GM23338 (cell line): ENCODE results near the gene FOXP1. TPM values are rescaled to one million over a fixed set of nuclear protein-coding genes. Genes with fewer than 3 reads are reported as not detected.

Experiments
- ATAC-seq: fragments of 200-7000 bp; cut with Tn5 transposase; 3 replicates; pipeline ENCODE4 v1.9.1; 2020
- DNase-seq: peaks from one replicate; pipeline ENCODE4 v3.0.0-alpha.2; 2015; ENCODE audit warnings: low spot score
- H2AFZ ChIP-seq: fragments of 200-600 bp; sonication (generic); 2 replicates; pipeline ENCODE4 v1.8.0; 2016; ENCODE audit warnings: antibody characterized with exemption, mild to moderate bottlenecking, moderate library complexity
- H3F3A ChIP-seq: fragments of 200-600 bp; sonication (generic); replicated peaks from 2 replicates; pipeline ENCODE4 v1.8.0; 2017; ENCODE audit warnings: antibody characterized with exemption, mixed run types, low read depth
- H3K27ac ChIP-seq: fragments of 200-600 bp; sonication (generic); 2 replicates; pipeline ENCODE4 v1.6.1; 2016; ENCODE audit warnings: low read depth
- H3K27me3 ChIP-seq: fragments of 200-600 bp; sonication (generic); 2 replicates; pipeline ENCODE4 v1.8.0; 2016; ENCODE audit warnings: mild to moderate bottlenecking, mixed run types, moderate library complexity; ENCODE audit not compliant: insufficient read depth
- H3K36me3 ChIP-seq: fragments of 200-600 bp; sonication (generic); 2 replicates; pipeline ENCODE4 v1.8.0; 2016; ENCODE audit warnings: mild to moderate bottlenecking; ENCODE audit not compliant: insufficient read depth
- H3K4me1 ChIP-seq: fragments of 200-600 bp; sonication (generic); 2 replicates; pipeline ENCODE4 v1.8.0; 2016; ENCODE audit warnings: mild to moderate bottlenecking, moderate library complexity; ENCODE audit not compliant: insufficient read depth
- H3K4me2 ChIP-seq: fragments of 200-600 bp; sonication (generic); 2 replicates; pipeline ENCODE4 v1.7.1; 2017; ENCODE audit warnings: mixed run types
- H3K4me3 ChIP-seq: fragments of 200-600 bp; sonication (generic); 2 replicates; pipeline ENCODE4 v1.6.1; 2016; ENCODE audit warnings: mixed run types
- H3K79me2 ChIP-seq: fragments of 200-600 bp; sonication (generic); replicated peaks from 2 replicates; pipeline ENCODE4 v1.8.0; 2017; ENCODE audit warnings: mild to moderate bottlenecking; ENCODE audit not compliant: insufficient read depth
- H3K9me2 ChIP-seq: fragments of 200-600 bp; sonication (generic); 2 replicates; pipeline ENCODE4 v1.8.0; 2017; ENCODE audit not compliant: insufficient read depth
- H4K20me1 ChIP-seq: fragments of 200-600 bp; sonication (generic); replicated peaks from 2 replicates; pipeline ENCODE4 v1.8.0; 2017; ENCODE audit warnings: mild to moderate bottlenecking; ENCODE audit not compliant: insufficient read depth
- H3K27ac Mint-ChIP-seq: 2 replicates; pipeline ENCODE4 v1.8.0; 2020; ENCODE audit warnings: inconsistent platforms, mild to moderate bottlenecking, moderate library complexity, mixed read lengths
- H3K27me3 Mint-ChIP-seq: 3 replicates; pipeline ENCODE4 v1.8.0; 2022; ENCODE audit warnings: low read depth, mild to moderate bottlenecking, moderate library complexity, mixed read lengths, inconsistent platforms; ENCODE audit not compliant: insufficient read depth, poor library complexity
- H3K36me3 Mint-ChIP-seq: 3 replicates; pipeline ENCODE4 v1.8.0; 2021; ENCODE audit warnings: low read depth, mild to moderate bottlenecking, inconsistent platforms, moderate library complexity, mixed read lengths
- H3K4me1 Mint-ChIP-seq: 3 replicates; pipeline ENCODE4 v1.8.0; 2020; ENCODE audit warnings: mild to moderate bottlenecking, inconsistent platforms, mixed read lengths
- H3K4me3 Mint-ChIP-seq: 3 replicates; pipeline ENCODE4 v1.8.0; 2021; ENCODE audit warnings: moderate library complexity, mild to moderate bottlenecking, inconsistent platforms, mixed read lengths
- H3K9me3 Mint-ChIP-seq: 3 replicates; pipeline ENCODE4 v1.8.0; 2020; ENCODE audit warnings: moderate library complexity, mild to moderate bottlenecking, inconsistent platforms, mixed read lengths
- CREB1 ChIP-seq: fragments of 250-450 bp; sonication (Bioruptor Pico); IDR thresholded peaks from 2 replicates; pipeline ENCODE4 v1.5.0; 2020; ENCODE audit warnings: low read depth, mild to moderate bottlenecking, moderate library complexity
- EZH2 ChIP-seq: fragments of 200-600 bp; sonication (generic); IDR thresholded peaks from one replicate; pipeline ENCODE4 v1.8.0; 2017; ENCODE audit warnings: antibody characterized with exemption, mild to moderate bottlenecking, low read depth; ENCODE audit not compliant: unreplicated experiment
- EZH2phosphoT487 ChIP-seq: fragments of 200-600 bp; sonication (generic); IDR thresholded peaks from one replicate; pipeline ENCODE4 v1.8.1; 2018; ENCODE audit warnings: antibody characterized with exemption; ENCODE audit not compliant: unreplicated experiment
- JUNB ChIP-seq: IDR thresholded peaks from one replicate; pipeline ENCODE4 v1.6.1; 2016; ENCODE audit warnings: antibody characterized with exemption; ENCODE audit not compliant: unreplicated experiment
- STAT1 ChIP-seq: IDR thresholded peaks from one replicate; pipeline ENCODE4 v1.6.1; 2016; ENCODE audit warnings: antibody characterized with exemption; ENCODE audit not compliant: unreplicated experiment
- ZNF114 ChIP-seq: fragments of 250-450 bp; sonication (Bioruptor Pico); IDR thresholded peaks from 2 replicates; pipeline ENCODE4 v1.5.0; 2020; ENCODE audit warnings: mild to moderate bottlenecking, moderate library complexity
- polyA plus RNA-seq: library from polyadenylated mRNA; unstranded; fragments of >200 nt; fragmentation: Nextera tagmentation; extraction: Ambion mirVana; gene quantifications from 2 replicates; pipeline ENCODE4 v1.2.1, GENCODE V29; 2016
- total RNA-seq: library from RNA; depleted of rRNA; stranded (reverse); fragments of >200 nt; shearing (Covaris generic); gene quantifications from 2 replicates; pipeline ENCODE4 v1.2.3, GENCODE V29; 2014
- TF ChIP-seq, protein P1 (sequence below): fragments of 250-450 bp; sonication (Bioruptor Pico); IDR thresholded peaks from 2 replicates; pipeline ENCODE4 v1.5.0; 2020; ENCODE audit warnings: mild to moderate bottlenecking, moderate library complexity
- TF ChIP-seq, protein P2 (sequence below), 2 experiments: fragments of 200-600 bp in 1 of 2; sonication (generic) in 1 of 2; conservative IDR thresholded peaks; 2 replicates each; pipeline versions ENCODE4 v1.5.1 to v1.6.1; 2016 to 2017; ENCODE audit warnings: antibody characterized with exemption in 2 of 2, low read depth in 2 of 2, mild to moderate bottlenecking in 2 of 2, moderate library complexity in 1 of 2
- TF ChIP-seq, protein P3 (sequence below): IDR thresholded peaks from 2 replicates; pipeline ENCODE4 v1.6.1; 2016; ENCODE audit warnings: antibody characterized with exemption
- TF ChIP-seq, protein P4 (sequence below): IDR thresholded peaks from one replicate; pipeline ENCODE4 v1.6.1; 2018; ENCODE audit warnings: antibody characterized with exemption; ENCODE audit not compliant: unreplicated experiment

The FOXP1 gene
- total and polyA plus RNA-seq, 2 experiments from 2014 or later, result 32.9 to 35.5 TPM

DNA sequence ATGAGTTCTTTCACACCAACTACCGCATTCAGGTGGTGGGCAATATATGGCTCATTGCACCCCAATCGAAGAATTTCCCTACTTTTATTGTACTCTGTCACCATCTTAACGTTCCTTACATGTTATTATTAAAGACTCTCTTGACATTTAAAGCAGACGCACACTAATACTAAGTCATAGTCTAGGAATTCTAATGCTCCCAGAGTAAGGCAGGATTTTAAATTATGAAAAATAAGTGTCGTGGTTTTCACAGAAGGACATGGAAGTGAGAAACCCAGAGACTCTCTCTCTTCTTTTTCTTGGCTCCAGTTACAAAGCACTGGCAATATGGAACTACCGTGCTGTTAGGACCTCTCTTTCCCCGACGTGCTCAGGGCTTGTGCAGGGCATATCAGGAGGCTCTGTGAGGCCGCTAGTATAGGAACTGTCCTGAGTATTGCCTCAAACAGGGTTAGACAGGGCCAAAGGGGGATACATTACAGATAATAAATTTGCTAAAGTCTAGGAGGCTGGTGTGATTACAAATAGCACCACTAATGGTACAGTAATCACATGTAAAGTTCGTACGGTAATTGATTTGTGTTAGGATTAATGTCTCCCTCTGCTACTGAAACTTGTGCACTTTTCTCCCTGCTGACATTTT is 590.8 kb downstream of the FOXP1 start (continued):
- TF ChIP-seq, protein P1, sequence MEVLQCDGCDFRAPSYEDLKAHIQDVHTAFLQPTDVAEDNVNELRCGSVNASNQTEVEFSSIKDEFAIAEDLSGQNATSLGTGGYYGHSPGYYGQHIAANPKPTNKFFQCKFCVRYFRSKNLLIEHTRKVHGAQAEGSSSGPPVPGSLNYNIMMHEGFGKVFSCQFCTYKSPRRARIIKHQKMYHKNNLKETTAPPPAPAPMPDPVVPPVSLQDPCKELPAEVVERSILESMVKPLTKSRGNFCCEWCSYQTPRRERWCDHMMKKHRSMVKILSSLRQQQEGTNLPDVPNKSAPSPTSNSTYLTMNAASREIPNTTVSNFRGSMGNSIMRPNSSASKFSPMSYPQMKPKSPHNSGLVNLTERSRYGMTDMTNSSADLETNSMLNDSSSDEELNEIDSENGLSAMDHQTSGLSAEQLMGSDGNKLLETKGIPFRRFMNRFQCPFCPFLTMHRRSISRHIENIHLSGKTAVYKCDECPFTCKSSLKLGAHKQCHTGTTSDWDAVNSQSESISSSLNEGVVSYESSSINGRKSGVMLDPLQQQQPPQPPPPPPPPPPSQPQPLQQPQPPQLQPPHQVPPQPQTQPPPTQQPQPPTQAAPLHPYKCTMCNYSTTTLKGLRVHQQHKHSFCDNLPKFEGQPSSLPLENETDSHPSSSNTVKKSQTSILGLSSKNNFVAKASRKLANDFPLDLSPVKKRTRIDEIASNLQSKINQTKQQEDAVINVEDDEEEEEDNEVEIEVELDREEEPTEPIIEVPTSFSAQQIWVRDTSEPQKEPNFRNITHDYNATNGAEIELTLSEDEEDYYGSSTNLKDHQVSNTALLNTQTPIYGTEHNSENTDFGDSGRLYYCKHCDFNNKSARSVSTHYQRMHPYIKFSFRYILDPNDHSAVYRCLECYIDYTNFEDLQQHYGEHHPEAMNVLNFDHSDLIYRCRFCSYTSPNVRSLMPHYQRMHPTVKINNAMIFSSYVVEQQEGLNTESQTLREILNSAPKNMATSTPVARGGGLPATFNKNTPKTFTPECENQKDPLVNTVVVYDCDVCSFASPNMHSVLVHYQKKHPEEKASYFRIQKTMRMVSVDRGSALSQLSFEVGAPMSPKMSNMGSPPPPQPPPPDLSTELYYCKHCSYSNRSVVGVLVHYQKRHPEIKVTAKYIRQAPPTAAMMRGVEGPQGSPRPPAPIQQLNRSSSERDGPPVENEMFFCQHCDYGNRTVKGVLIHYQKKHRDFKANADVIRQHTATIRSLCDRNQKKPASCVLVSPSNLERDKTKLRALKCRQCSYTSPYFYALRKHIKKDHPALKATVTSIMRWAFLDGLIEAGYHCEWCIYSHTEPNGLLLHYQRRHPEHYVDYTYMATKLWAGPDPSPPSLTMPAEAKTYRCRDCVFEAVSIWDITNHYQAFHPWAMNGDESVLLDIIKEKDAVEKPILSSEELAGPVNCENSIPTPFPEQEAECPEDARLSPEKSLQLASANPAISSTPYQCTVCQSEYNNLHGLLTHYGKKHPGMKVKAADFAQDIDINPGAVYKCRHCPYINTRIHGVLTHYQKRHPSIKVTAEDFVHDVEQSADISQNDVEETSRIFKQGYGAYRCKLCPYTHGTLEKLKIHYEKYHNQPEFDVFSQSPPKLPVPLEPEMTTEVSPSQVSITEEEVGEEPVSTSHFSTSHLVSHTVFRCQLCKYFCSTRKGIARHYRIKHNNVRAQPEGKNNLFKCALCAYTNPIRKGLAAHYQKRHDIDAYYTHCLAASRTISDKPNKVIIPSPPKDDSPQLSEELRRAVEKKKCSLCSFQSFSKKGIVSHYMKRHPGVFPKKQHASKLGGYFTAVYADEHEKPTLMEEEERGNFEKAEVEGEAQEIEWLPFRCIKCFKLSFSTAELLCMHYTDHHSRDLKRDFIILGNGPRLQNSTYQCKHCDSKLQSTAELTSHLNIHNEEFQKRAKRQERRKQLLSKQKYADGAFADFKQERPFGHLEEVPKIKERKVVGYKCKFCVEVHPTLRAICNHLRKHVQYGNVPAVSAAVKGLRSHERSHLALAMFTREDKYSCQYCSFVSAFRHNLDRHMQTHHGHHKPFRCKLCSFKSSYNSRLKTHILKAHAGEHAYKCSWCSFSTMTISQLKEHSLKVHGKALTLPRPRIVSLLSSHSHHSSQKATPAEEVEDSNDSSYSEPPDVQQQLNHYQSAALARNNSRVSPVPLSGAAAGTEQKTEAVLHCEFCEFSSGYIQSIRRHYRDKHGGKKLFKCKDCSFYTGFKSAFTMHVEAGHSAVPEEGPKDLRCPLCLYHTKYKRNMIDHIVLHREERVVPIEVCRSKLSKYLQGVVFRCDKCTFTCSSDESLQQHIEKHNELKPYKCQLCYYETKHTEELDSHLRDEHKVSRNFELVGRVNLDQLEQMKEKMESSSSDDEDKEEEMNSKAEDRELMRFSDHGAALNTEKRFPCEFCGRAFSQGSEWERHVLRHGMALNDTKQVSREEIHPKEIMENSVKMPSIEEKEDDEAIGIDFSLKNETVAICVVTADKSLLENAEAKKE (CRISPR knock-in tag), result no peak

DNA sequence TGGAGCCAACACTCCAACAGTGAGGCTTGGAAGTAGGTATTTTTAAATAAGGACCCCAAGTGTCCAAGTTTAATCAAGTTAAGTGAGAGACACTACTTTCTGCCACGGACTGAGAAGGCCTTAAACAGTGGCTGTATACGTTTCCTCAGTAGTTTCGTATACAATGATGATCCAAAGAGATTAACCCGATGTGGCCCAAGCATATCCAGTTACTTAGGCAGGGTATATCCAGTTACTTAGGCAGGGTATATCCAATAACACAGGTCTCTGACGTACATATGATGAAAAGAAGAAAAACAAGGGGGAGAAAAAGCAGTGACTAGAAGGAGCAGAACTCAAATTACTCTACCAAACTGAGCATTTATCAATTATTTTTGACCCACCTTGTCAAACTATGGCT is 591.4 kb downstream of the FOXP1 start:
- Mint-ChIP-seq H3K4me1 (peaks cover 2% of the 10 kb centered on the region; the same call in 1 of the 3 replicates), H3K27ac (no peak overlapping the region)

More for the DNA sequence above, 591.4 kb downstream of the FOXP1 start:
- no peak for TF ChIP-seq STAT1
- no peak for TF ChIP-seq EZH2phosphoT487
- no peak for TF ChIP-seq EZH2
- TF ChIP-seq, protein P2, sequence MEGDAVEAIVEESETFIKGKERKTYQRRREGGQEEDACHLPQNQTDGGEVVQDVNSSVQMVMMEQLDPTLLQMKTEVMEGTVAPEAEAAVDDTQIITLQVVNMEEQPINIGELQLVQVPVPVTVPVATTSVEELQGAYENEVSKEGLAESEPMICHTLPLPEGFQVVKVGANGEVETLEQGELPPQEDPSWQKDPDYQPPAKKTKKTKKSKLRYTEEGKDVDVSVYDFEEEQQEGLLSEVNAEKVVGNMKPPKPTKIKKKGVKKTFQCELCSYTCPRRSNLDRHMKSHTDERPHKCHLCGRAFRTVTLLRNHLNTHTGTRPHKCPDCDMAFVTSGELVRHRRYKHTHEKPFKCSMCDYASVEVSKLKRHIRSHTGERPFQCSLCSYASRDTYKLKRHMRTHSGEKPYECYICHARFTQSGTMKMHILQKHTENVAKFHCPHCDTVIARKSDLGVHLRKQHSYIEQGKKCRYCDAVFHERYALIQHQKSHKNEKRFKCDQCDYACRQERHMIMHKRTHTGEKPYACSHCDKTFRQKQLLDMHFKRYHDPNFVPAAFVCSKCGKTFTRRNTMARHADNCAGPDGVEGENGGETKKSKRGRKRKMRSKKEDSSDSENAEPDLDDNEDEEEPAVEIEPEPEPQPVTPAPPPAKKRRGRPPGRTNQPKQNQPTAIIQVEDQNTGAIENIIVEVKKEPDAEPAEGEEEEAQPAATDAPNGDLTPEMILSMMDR (conservative IDR thresholded peaks at IDR 0.05; ENCODE audit: low read depth in 2 of 2), result no peak
- TF ChIP-seq, protein P3, sequence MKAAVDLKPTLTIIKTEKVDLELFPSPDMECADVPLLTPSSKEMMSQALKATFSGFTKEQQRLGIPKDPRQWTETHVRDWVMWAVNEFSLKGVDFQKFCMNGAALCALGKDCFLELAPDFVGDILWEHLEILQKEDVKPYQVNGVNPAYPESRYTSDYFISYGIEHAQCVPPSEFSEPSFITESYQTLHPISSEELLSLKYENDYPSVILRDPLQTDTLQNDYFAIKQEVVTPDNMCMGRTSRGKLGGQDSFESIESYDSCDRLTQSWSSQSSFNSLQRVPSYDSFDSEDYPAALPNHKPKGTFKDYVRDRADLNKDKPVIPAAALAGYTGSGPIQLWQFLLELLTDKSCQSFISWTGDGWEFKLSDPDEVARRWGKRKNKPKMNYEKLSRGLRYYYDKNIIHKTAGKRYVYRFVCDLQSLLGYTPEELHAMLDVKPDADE, result no peak
- no peak for TF ChIP-seq CREB1 (CRISPR knock-in tag)
- TF ChIP-seq ZNF114 (CRISPR knock-in tag), result no peak
- no peak for TF ChIP-seq JUNB
- TF ChIP-seq, protein P4, sequence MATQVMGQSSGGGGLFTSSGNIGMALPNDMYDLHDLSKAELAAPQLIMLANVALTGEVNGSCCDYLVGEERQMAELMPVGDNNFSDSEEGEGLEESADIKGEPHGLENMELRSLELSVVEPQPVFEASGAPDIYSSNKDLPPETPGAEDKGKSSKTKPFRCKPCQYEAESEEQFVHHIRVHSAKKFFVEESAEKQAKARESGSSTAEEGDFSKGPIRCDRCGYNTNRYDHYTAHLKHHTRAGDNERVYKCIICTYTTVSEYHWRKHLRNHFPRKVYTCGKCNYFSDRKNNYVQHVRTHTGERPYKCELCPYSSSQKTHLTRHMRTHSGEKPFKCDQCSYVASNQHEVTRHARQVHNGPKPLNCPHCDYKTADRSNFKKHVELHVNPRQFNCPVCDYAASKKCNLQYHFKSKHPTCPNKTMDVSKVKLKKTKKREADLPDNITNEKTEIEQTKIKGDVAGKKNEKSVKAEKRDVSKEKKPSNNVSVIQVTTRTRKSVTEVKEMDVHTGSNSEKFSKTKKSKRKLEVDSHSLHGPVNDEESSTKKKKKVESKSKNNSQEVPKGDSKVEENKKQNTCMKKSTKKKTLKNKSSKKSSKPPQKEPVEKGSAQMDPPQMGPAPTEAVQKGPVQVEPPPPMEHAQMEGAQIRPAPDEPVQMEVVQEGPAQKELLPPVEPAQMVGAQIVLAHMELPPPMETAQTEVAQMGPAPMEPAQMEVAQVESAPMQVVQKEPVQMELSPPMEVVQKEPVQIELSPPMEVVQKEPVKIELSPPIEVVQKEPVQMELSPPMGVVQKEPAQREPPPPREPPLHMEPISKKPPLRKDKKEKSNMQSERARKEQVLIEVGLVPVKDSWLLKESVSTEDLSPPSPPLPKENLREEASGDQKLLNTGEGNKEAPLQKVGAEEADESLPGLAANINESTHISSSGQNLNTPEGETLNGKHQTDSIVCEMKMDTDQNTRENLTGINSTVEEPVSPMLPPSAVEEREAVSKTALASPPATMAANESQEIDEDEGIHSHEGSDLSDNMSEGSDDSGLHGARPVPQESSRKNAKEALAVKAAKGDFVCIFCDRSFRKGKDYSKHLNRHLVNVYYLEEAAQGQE, result no peak
- no peak overlapping the region for H3K4me3 Mint-ChIP-seq
- DNase-seq (no peak), ATAC-seq (no peak)
- Histone ChIP-seq H3K4me3 (no peak overlapping the region), H3K36me3 (no peaks in the 10 kb centered on the region), H3K79me2 (no peaks in the 10 kb centered on the region), H3K27me3 (no peaks in the 10 kb centered on the region), H3K4me2 (no peak overlapping the region), H3K4me1 (no peaks in the 10 kb centered on the region), H3K27ac (no peak overlapping the region), H3F3A (no peaks in the 10 kb centered on the region), H2AFZ (no peak overlapping the region), H3K9me2 (no peaks in the 10 kb centered on the region), H4K20me1 (no peaks in the 10 kb centered on the region)
- H3K9me3 Mint-ChIP-seq, result no peaks in the 10 kb centered on the region
- peaks cover 3% of the 10 kb centered on the region for H3K27me3 Mint-ChIP-seq
- peaks cover 7% of the 10 kb centered on the region; the same call in 2 of the 3 replicates for H3K36me3 Mint-ChIP-seq
